OCI-LY3 (cell line): ENCODE results near the gene MAGI2.
A peak's percentile ranks its signal among the peaks of the same experiment; 100 is the strongest.

Experiments
- EZH2phosphoT487 ChIP-seq: fragments of 200-600 bp; shearing (Covaris generic); IDR thresholded peaks from 2 replicates; pipeline ENCODE4 v1.6.1; 2018; ENCODE audit warnings: antibody characterized with exemption, mixed run types, low read depth
- TF ChIP-seq, protein P1 (sequence below): fragments of 200-600, 300-600 bp; sonication (generic); IDR thresholded peaks from 2 replicates; pipeline ENCODE4 v1.5.1; 2014; ENCODE audit warnings: antibody characterized with exemption, low read length, low read depth

DNA sequence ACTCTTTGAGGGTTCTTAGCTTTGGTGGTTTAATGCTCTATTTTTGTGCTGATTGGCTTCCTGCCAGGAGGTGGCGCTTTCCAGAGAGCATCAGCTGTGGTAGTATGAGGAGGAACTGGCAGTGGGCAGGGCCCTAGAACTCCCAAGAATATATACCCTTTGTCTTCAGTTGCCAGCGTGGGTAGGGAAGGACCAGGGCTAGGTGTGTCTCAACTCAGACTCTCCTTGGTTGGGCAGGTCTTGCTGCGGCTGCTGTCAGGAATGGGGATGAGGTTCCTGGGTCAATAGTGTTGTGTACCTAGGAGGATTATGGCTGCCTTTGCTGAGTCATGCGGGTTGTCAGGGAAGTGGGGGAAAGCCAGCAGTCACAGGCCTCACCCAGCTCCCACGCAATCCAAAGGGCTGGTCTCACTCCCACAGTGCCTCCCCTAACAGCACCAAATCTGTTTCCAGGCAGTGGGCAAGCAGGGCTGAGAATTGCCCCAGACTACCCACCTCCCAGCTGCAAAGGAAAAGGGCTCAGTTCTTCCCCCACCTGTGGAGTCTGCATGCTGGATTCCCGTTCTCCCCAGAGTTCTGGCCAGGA is 1463.4 kb downstream of the MAGI2 start:
- TF ChIP-seq, protein P1, sequence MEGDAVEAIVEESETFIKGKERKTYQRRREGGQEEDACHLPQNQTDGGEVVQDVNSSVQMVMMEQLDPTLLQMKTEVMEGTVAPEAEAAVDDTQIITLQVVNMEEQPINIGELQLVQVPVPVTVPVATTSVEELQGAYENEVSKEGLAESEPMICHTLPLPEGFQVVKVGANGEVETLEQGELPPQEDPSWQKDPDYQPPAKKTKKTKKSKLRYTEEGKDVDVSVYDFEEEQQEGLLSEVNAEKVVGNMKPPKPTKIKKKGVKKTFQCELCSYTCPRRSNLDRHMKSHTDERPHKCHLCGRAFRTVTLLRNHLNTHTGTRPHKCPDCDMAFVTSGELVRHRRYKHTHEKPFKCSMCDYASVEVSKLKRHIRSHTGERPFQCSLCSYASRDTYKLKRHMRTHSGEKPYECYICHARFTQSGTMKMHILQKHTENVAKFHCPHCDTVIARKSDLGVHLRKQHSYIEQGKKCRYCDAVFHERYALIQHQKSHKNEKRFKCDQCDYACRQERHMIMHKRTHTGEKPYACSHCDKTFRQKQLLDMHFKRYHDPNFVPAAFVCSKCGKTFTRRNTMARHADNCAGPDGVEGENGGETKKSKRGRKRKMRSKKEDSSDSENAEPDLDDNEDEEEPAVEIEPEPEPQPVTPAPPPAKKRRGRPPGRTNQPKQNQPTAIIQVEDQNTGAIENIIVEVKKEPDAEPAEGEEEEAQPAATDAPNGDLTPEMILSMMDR = peak; percentile 45
- no peak for TF ChIP-seq EZH2phosphoT487
